Measurements from ENCODE around the gene ATP6V0A4. TPM values are rescaled to one million over a fixed set of nuclear protein-coding genes. Genes with fewer than 3 reads are reported as not detected.

ATP6V0A4 gene
- polyA plus RNA-seq, 1 experiment: not detected

GRCh38 chr7:138838166-138838565 is 40.2 kb upstream of the ATP6V0A4 start:
- CTCF ChIA-PET: interaction anchor here (1.8 kb wide), 1 partner anchor 48 kb away, joined by 5 read pairs; no protein-coding TSS in a partner anchor
- POLR2A ChIA-PET: no interaction called here
- Histone ChIP-seq H3K9me3 (ENCODE audit: control insufficient read depth, insufficient read depth, low read length) (no peaks in the 10 kb centered on the region; the same call in 1 of the 2 replicates), H3K27ac (ENCODE audit: low read depth, low read length) (no peak overlapping the region), H3K4me3 (ENCODE audit: low read depth, low read length) (no peak overlapping the region), H3K27me3 (ENCODE audit: control insufficient read depth, insufficient read depth, low read length) (no peaks in the 10 kb centered on the region)
- no peak for DNase-seq (ENCODE audit: low read depth, low spot score)
- TF ChIP-seq CTCF (IDR thresholded peaks at IDR 0.05; ENCODE audit: low read depth, low read length): no peak

GRCh38 chr7:138837627-138838026 is 39.6 kb upstream of the ATP6V0A4 start:
- CTCF ChIA-PET: interaction anchor here (1.8 kb wide), 1 partner anchor 49 kb away, joined by 5 read pairs; no protein-coding TSS in a partner anchor
- Histone ChIP-seq H3K27ac (ENCODE audit: low read depth, low read length) (no peak overlapping the region), H3K4me3 (ENCODE audit: low read depth, low read length) (no peak overlapping the region), H3K9me3 (ENCODE audit: control insufficient read depth, insufficient read depth, low read length) (no peaks in the 10 kb centered on the region; the same call in 1 of the 2 replicates), H3K27me3 (ENCODE audit: control insufficient read depth, insufficient read depth, low read length) (no peaks in the 10 kb centered on the region)
- POLR2A ChIA-PET: no interaction called here
- DNase-seq (ENCODE audit: low read depth, low spot score): no peak
- TF ChIP-seq CTCF (IDR thresholded peaks at IDR 0.05; ENCODE audit: low read depth, low read length): no peak

GRCh38 chr7:138835087-138835486 is 37.1 kb upstream of the ATP6V0A4 start:
- no peak for DNase-seq (ENCODE audit: low read depth, low spot score)
- Histone ChIP-seq H3K27ac (ENCODE audit: low read depth, low read length) (no peak overlapping the region), H3K9me3 (ENCODE audit: control insufficient read depth, insufficient read depth, low read length) (no peaks in the 10 kb centered on the region; the same call in 1 of the 2 replicates), H3K4me3 (ENCODE audit: low read depth, low read length) (no peak overlapping the region), H3K27me3 (ENCODE audit: control insufficient read depth, insufficient read depth, low read length) (no peaks in the 10 kb centered on the region)
- POLR2A ChIA-PET: no interaction called here
- CTCF ChIA-PET: no interaction called here
- no peak for TF ChIP-seq CTCF (IDR thresholded peaks at IDR 0.05; ENCODE audit: low read depth, low read length)

- Histone ChIP-seq H3K9me3 (ENCODE audit: control insufficient read depth, insufficient read depth, low read length) (no peaks in the 10 kb centered on the region; the same call in 1 of the 2 replicates), H3K27me3 (ENCODE audit: control insufficient read depth, insufficient read depth, low read length) (no peaks in the 10 kb centered on the region), H3K4me3 (ENCODE audit: low read depth, low read length) (no peak overlapping the region), H3K27ac (ENCODE audit: low read depth, low read length) (no peak overlapping the region)
- TF ChIP-seq CTCF (IDR thresholded peaks at IDR 0.05; ENCODE audit: low read depth, low read length): no peak
- no peak for DNase-seq (ENCODE audit: low read depth, low spot score)
- POLR2A ChIA-PET: no interaction called here
- CTCF ChIA-PET: no interaction called here
Measured at GRCh38 chr7:138834583-138834982, 36.6 kb upstream of the ATP6V0A4 start.

GRCh38 chr7:138833596-138833995 is 35.6 kb upstream of the ATP6V0A4 start:
- no peaks in the 10 kb centered on the region for H3K27me3 ChIP-seq (ENCODE audit: control insufficient read depth, insufficient read depth, low read length)
- TF ChIP-seq CTCF (IDR thresholded peaks at IDR 0.05; ENCODE audit: low read depth, low read length): no peak
- H3K27ac ChIP-seq (ENCODE audit: low read depth, low read length): no peak overlapping the region
- POLR2A ChIA-PET: no interaction called here
- no peak for DNase-seq (ENCODE audit: low read depth, low spot score)
- H3K9me3 ChIP-seq (ENCODE audit: control insufficient read depth, insufficient read depth, low read length): no peaks in the 10 kb centered on the region; the same call in 1 of the 2 replicates
- H3K4me3 ChIP-seq (ENCODE audit: low read depth, low read length): no peak overlapping the region
- CTCF ChIA-PET: no interaction called here
